ENCODE measurements around the gene PA2G4. TPM values are rescaled to one million over a fixed set of nuclear protein-coding genes. Genes with fewer than 3 reads are reported as not detected.
"Not testable (repeated sequence)": the region's sequence is repeated elsewhere in the genome, so short reads cannot be mapped to it uniquely, and the experiment has no call there.

PA2G4 gene
- total RNA-seq, 2 experiments from 2014 or later, result 51.0 to 61.0 TPM

GRCh38 chr12:56116267-56117081 is 12.1 kb downstream of the PA2G4 start, which contains the start of gene RPL41:
Gene RPL41 (plus strand): TSS chr12:56116633.
- DNase-seq (peak; percentile 90 to 97 (median 94)), ATAC-seq (ENCODE audit: poor library complexity) (peak; percentile 50)
- H3K4me1 Mint-ChIP-seq (ENCODE audit: low read depth), result peaks cover 28% of the 10 kb centered on the region
- Histone ChIP-seq H3K4me3 (ENCODE audit: low read length) (peak within 1 kb of the TSS; percentile 73), H3K9me3 (ENCODE audit: control insufficient read depth in 1 of 2, insufficient read depth in 1 of 2, low read length in 2 of 2) (no peaks in the 10 kb centered on the region), H3K36me3 (ENCODE audit: insufficient read depth, low read length) (peaks cover 35% of the 10 kb centered on the region), H3K4me1 (ENCODE audit: insufficient read depth, low read length) (peaks cover 35% of the 10 kb centered on the region), H3K27me3 (ENCODE audit: control insufficient read depth in 1 of 2, insufficient read depth in 2 of 2, low read length in 2 of 2) (no peaks in the 10 kb centered on the region), H3K27ac (ENCODE audit: low read depth in 1 of 2, low read length in 2 of 2) (peak within 1 kb of the TSS; percentile 75 to 90)
- H3K36me3 Mint-ChIP-seq (ENCODE audit: low read depth), result peaks cover 63% of the 10 kb centered on the region
- POLR2A ChIA-PET, result interaction anchor here (0.6 to 6.1 kb wide), 37 partner anchors 8 to 1794 kb away, joined by 3 to 233 read pairs (median 6); partner anchors contain the start of genes CD63, CNPY2, COQ10A and DGKA
- intact Hi-C loops (cut with DNase I, micrococcal nuclease), result loop anchor here (1.0 to 10.0 kb wide), 5 partner anchors 12 to 478 kb away; partner anchors contain the start of genes PA2G4 (in 2 of the 2), PYM1 (in 2 of the 2), MYL6B (in 1 of the 2) and RPS26 (in 1 of the 2)
- CTCF ChIA-PET, result interaction anchor here (0.8 to 5.0 kb wide), 7 partner anchors 10 to 105 kb away, joined by 3 to 76 read pairs (median 16); partner anchors contain the start of genes ESYT1, RNF41 and SMARCC2
- H3K4me3 Mint-ChIP-seq, result peak within 1 kb of the TSS; percentile 97
- TF ChIP-seq CTCF (IDR thresholded peaks at IDR 0.05), result no peak
- no peaks in the 10 kb centered on the region for H3K27me3 Mint-ChIP-seq
- H3K9me3 Mint-ChIP-seq, result no peaks in the 10 kb centered on the region
- peak within 1 kb of the TSS; percentile 94 for H3K27ac Mint-ChIP-seq

GRCh38 chr12:56117082-56117706 is 12.8 kb downstream of the PA2G4 start:
- peak overlapping the region; percentile 73 for H3K4me3 ChIP-seq (ENCODE audit: low read length)
- not testable (repeated sequence) for H3K27me3 Mint-ChIP-seq; ATAC-seq (ENCODE audit: poor library complexity); H3K27me3 ChIP-seq (ENCODE audit: control insufficient read depth in 1 of 2, insufficient read depth in 2 of 2, low read length in 2 of 2); H3K9me3 ChIP-seq (ENCODE audit: control insufficient read depth in 1 of 2, insufficient read depth in 1 of 2, low read length in 2 of 2); H3K9me3 Mint-ChIP-seq
- H3K4me1 ChIP-seq (ENCODE audit: insufficient read depth, low read length), result peaks cover 35% of the 10 kb centered on the region
- Mint-ChIP-seq H3K4me3 (peak overlapping the region; percentile 97), H3K27ac (peak overlapping the region; percentile 94), H3K4me1 (ENCODE audit: low read depth) (peaks cover 28% of the 10 kb centered on the region), H3K36me3 (ENCODE audit: low read depth) (peaks cover 58% of the 10 kb centered on the region)
- CTCF ChIA-PET, result interaction anchor here (0.8 to 5.0 kb wide), 13 partner anchors 9 to 379 kb away, joined by 3 to 76 read pairs (median 7); partner anchors contain the start of genes CNPY2, ESYT1, PA2G4 and RNF41
- peaks cover 35% of the 10 kb centered on the region for H3K36me3 ChIP-seq (ENCODE audit: insufficient read depth, low read length)
- intact Hi-C loops (cut with DNase I, micrococcal nuclease), result loop anchor here (2.0 to 10.0 kb wide), 4 partner anchors 35 to 478 kb away; partner anchors contain the start of genes PYM1 (in 2 of the 2), MYL6B (in 1 of the 2) and RPS26 (in 1 of the 2)
- DNase-seq, result peak in 2 of 14 experiments; percentile 32 to 42
- POLR2A ChIA-PET, result interaction anchor here (0.6 to 6.1 kb wide), 36 partner anchors 8 to 1135 kb away, joined by 3 to 233 read pairs (median 8); partner anchors contain the start of genes ANKRD52, CD63, CNPY2 and COQ10A
- H3K27ac ChIP-seq (ENCODE audit: low read depth in 1 of 2, low read length in 2 of 2), result peak overlapping the region; percentile 75 to 90

- intact Hi-C loops (cut with DNase I, micrococcal nuclease), result loop anchor here (1.0 to 10.0 kb wide), 11 partner anchors 34 to 477 kb away; partner anchors contain the start of genes ANKRD52 (in 2 of the 2), PYM1 (in 2 of the 2), MYL6B (in 1 of the 2) and RPS26 (in 1 of the 2)
- Mint-ChIP-seq H3K27ac (peak within 1 kb of the TSS; percentile 94), H3K9me3 (no peaks in the 10 kb centered on the region), H3K36me3 (ENCODE audit: low read depth) (peaks cover 50% of the 10 kb centered on the region), H3K4me1 (ENCODE audit: low read depth) (peaks cover 33% of the 10 kb centered on the region), H3K4me3 (peak within 1 kb of the TSS; percentile 97), H3K27me3 (no peaks in the 10 kb centered on the region)
- Histone ChIP-seq H3K4me1 (ENCODE audit: insufficient read depth, low read length) (peaks cover 35% of the 10 kb centered on the region), H3K36me3 (ENCODE audit: insufficient read depth, low read length) (peaks cover 28% of the 10 kb centered on the region), H3K9me3 (ENCODE audit: control insufficient read depth in 1 of 2, insufficient read depth in 1 of 2, low read length in 2 of 2) (no peaks in the 10 kb centered on the region), H3K27me3 (ENCODE audit: control insufficient read depth in 1 of 2, insufficient read depth in 2 of 2, low read length in 2 of 2) (no peaks in the 10 kb centered on the region), H3K27ac (ENCODE audit: low read depth in 1 of 2, low read length in 2 of 2) (peak within 1 kb of the TSS; percentile 75 to 90), H3K4me3 (ENCODE audit: low read length) (peak within 1 kb of the TSS; percentile 73)
- ATAC-seq (ENCODE audit: poor library complexity) (peak; percentile 67), DNase-seq (peak; percentile 89 to 100 (median 94))
- TF ChIP-seq CTCF (IDR thresholded peaks at IDR 0.05), result peak; percentile 52
- ChIA-PET POLR2A (interaction anchor here (0.5 to 6.1 kb wide), 46 partner anchors 10 to 1402 kb away, joined by 3 to 233 read pairs (median 6); partner anchors contain the start of genes ANKRD52, CD63, CNPY2 and COQ10A), CTCF (interaction anchor here (0.6 to 5.0 kb wide), 24 partner anchors 8 to 380 kb away, joined by 3 to 76 read pairs (median 4); partner anchors contain the start of genes ANKRD52, CNPY2, CS and ESYT1)
Measured at GRCh38 chr12:56117778-56118687, 13.7 kb downstream of the PA2G4 start, which contains the start of gene ZC3H10. Gene ZC3H10 (plus strand): TSS chr12:56118266. CDS start chr12:56120563, 2,297 bp downstream.
